Choroid plexus epithelial cell (primary cell): ENCODE results near the gene CDK6.

ENCODE experiments used
- DNase-seq: peaks from one replicate; pipeline ENCODE4 v3.0.0-alpha.2; 2010; ENCODE audit warnings: low read depth
- H3K4me3 ChIP-seq: 2 replicates; pipeline ENCODE4 v1.5.1; 2011; ENCODE audit warnings: low read depth, mild to moderate bottlenecking, control low read depth, low read length, moderate library complexity
- TF ChIP-seq, protein P1 (sequence below): conservative IDR thresholded peaks from 2 replicates; pipeline ENCODE4 v1.5.1; 2011; ENCODE audit warnings: low read depth, mild to moderate bottlenecking, control low read depth, inconsistent platforms, low read length, moderate library complexity

The CDK6 gene

DNA sequence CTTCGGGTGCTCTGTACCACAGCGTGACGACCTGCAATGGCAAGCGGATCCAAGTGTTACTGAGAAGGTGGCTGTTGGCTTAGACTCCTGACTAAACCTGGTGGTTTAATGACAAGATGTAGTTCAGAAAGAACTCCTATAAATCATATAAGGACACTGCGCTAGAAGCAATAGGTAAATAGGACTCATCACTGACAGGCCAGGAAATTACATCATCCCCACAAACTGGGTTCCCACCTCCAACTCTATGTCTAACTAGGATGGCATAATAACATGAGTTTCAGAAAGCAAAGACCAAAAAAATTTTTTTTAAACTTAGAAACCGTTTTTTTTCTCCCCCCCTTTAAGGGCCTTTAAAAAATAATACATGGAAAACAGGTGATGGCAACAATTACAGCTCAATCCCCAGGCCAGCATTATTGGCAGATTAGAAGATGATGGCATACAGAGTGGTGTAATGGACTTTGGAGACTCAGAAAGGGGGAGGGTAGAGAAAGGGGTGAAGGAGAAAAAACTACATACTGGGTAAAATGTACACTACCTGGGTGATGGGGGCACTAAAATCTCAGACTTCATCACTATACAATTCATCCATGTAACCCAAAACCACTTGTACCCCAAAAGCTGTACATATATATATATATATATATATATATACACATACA, 164.7 kb downstream of the CDK6 start:
- DNase-seq: no peak
- H3K4me3 ChIP-seq: no peak overlapping the region
- TF ChIP-seq, protein P1, sequence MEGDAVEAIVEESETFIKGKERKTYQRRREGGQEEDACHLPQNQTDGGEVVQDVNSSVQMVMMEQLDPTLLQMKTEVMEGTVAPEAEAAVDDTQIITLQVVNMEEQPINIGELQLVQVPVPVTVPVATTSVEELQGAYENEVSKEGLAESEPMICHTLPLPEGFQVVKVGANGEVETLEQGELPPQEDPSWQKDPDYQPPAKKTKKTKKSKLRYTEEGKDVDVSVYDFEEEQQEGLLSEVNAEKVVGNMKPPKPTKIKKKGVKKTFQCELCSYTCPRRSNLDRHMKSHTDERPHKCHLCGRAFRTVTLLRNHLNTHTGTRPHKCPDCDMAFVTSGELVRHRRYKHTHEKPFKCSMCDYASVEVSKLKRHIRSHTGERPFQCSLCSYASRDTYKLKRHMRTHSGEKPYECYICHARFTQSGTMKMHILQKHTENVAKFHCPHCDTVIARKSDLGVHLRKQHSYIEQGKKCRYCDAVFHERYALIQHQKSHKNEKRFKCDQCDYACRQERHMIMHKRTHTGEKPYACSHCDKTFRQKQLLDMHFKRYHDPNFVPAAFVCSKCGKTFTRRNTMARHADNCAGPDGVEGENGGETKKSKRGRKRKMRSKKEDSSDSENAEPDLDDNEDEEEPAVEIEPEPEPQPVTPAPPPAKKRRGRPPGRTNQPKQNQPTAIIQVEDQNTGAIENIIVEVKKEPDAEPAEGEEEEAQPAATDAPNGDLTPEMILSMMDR: no peak

DNA sequence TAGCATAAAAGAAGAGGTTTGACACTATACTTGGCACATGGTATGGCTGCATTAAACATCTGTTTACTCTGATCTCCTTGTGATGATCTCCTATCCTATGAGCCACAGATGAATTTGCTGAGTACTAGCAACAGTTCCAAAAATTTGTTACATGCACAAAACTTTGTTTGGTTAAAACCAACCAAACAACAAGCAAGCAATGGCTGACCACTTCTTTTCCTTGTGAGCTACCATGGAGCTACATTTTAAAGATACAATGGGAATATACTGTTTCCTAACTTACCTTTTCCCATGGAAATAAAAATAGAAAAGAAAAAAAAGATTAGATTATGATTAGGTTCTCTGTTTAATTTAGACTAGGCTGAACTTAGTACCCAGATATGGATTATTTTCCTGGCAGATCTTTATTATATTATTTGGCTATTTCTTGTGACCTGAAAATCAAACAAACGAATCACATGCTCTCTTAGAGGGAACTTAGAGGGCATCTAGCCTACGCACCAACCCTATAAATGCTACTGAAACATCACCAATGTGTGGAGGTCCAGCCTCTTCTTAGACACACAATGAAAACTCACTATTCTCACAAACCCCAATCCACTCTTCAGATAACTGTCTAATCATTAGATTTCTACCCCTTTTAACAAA, 166.0 kb downstream of the CDK6 start:
- DNase-seq: no peak

DNA sequence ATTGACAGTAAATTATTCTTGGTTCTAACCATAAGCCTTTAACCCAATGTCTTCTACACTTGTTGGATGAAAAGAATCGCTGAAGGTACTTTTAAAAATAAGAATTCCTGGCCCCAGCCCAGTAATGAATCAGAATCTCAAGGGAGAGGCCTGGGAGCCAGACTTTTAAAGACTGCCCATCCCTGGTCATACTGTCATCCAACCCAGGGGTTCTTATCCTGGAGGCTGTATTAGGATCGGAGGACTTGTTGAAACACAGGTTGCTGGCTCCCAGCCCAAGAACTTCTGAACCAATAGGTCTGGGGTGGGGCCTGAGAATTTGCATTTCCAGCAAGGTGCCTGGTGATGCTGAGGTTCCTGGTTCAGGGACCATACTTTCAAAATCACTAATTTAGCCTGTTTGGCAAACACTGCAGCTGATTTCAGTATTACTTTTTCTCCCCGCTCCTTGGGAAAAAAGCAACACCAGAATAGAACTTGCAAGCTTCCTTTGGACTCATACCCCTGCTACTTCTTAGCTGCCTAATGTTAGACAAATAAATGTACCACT, 166.7 kb downstream of the CDK6 start:
- no peak overlapping the region for H3K4me3 ChIP-seq
- TF ChIP-seq, protein P1: no peak
- peak; percentile 23 for DNase-seq

More for the DNA sequence above, 166.0 kb downstream of the CDK6 start:
- no peak overlapping the region for H3K4me3 ChIP-seq
- TF ChIP-seq, protein P1: no peak

DNA sequence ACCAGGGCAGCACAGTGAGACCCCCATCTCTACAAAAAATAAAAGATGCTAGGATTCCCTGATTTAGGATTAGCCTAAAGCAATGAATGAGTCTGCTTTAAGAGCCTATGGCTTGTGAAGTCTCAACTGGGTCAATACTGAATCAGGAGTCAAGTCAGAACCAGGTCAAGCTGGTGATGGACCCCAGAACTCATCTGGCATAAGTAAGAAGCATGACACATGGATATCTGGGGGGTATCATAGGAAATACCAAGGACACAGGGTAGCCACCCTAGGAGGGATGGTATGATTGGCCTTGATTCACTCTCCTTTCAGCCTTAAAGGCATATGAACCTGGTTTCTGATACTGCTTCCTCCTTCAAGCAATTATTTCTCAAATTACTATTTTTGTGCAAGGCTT, 167.8 kb downstream of the CDK6 start:
- TF ChIP-seq, protein P1: no peak

DNA sequence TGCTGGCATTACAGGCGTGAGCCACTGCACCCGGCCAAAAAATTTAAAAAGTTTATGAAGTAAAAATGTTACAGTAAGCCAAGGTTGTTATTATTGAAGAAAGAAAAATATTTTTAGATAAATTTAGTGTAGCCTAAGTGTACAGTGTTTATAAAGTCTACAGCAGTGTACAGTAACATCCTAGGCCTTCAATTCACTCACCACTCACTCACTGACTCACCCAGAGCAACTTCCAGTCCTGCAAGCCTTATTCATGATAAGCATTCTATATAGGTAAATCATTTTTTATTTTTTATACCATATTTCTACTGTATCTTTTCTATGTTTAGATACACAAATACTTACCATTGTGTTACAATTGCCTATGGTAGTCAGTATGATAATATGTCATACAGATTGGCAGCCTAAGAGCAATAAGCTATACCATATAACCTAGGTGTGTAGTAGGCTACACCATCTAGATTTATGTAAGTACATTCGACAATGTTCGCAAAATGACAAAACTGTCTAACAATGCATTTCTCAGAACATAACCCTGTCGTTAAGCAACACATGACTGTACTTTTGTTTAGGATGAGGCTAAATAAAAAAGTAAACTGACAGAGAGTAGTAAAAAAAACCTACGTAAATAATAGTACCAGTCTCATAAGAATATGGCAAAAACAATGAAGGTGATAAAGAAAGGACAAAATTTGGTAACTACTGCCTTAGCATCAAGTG, 168.4 kb downstream of the CDK6 start:
- TF ChIP-seq, protein P1: no peak
- no peak overlapping the region for H3K4me3 ChIP-seq
- no peak for DNase-seq

More for the DNA sequence above, 167.8 kb downstream of the CDK6 start:
- DNase-seq: no peak
- H3K4me3 ChIP-seq: no peak overlapping the region

DNA sequence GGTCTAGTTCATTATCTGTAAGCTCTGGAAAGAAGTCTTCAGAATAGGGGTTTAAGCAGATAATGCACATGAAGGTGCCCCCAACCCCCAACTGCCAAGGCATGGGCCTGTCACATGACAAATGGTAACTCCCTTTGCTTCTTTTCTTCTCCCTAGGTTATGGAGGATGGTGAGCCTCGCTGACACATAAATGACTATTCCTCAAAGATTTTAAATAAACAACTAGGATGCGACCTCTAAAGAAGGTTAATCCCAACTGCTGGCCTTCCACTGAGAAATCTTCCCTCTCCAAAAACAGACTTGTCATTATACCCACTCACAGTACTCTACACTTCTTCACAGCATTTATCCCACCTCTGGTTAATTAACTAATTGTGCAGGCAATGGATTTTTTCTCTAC, 170.4 kb downstream of the CDK6 start:
- no peak overlapping the region for H3K4me3 ChIP-seq
- DNase-seq: no peak
- TF ChIP-seq, protein P1: no peak
